Right lobe of liver (tissue), 4 donors: ENCODE data around the gene IFNW1.

Source experiments
- CTCF ChIP-seq, 4 donors: fragments of 200-600 bp in 3 of 4; fragments of 450-650 bp in 1 of 4; IDR thresholded peaks; one replicate each; pipeline versions ENCODE4 v1.5.1 to v1.8.0; 2016 to 2022; ENCODE audit warnings: antibody characterized with exemption in 4 of 4, mild to moderate bottlenecking in 2 of 4
- POLR2A ChIP-seq: fragments of 450-650 bp; IDR thresholded peaks from one replicate; pipeline ENCODE4 v1.6.1; 2017; ENCODE audit warnings: antibody characterized with exemption, mild to moderate bottlenecking
- donor health status: DM: no; HTN: no; CAD: no.
- donor health status: DM: no; HTN: no; CAD: no.
- donor health status: DM: no; HTN: yes; CAD: no.

GRCh38 chr9:21095561-21095960 lies 46.1 kb downstream of the IFNW1 start:
- TF ChIP-seq CTCF (IDR thresholded peaks at IDR 0.05) = no peak
- no peak for TF ChIP-seq POLR2A
